Brain microvascular endothelial cell (primary cell): ENCODE data around the gene KCNMA1.

ENCODE experiments used
- DNase-seq: peaks from one replicate; pipeline ENCODE4 v3.0.0-alpha.2; 2020
- H3K27ac ChIP-seq: fragments of 250-450 bp; sonication (Bioruptor Pico); 2 replicates; pipeline ENCODE4 v1.5.1; 2020; ENCODE audit warnings: mild to moderate bottlenecking, moderate library complexity
- H3K27me3 ChIP-seq: fragments of 250-450 bp; sonication (Bioruptor Pico); replicated peaks from 2 replicates; pipeline ENCODE4 v1.5.1; 2020; ENCODE audit warnings: mild to moderate bottlenecking
- H3K36me3 ChIP-seq: fragments of 250-450 bp; sonication (Bioruptor Pico); replicated peaks from 2 replicates; pipeline ENCODE4 v1.5.1; 2020; ENCODE audit warnings: mild to moderate bottlenecking
- H3K4me3 ChIP-seq: 2 replicates; pipeline ENCODE4 v1.5.1; 2011; ENCODE audit warnings: low read depth, mild to moderate bottlenecking, control low read depth, low read length, moderate library complexity
- CTCF ChIP-seq: IDR thresholded peaks from 2 replicates; pipeline ENCODE4 v1.5.1; 2011; ENCODE audit warnings: low read depth, mild to moderate bottlenecking, moderate library complexity, low read length, control low read depth, inconsistent platforms; ENCODE audit errors: missing control alignments
- in situ Hi-C: cut with HindIII; loops from 2 replicates; pipeline ENCODE4 v1.10.0; 2017; ENCODE audit warnings: low sequenced_read_pairs, low pct_ligation_motif_present

The KCNMA1 gene

GRCh38 chr10:77320971-77321471, 316.6 kb downstream of the KCNMA1 start:
- no peaks in the 10 kb centered on the region for H3K27me3 ChIP-seq
- in situ Hi-C loops: no loop called here
- no peak for TF ChIP-seq CTCF
- no peak overlapping the region for H3K4me3 ChIP-seq
- DNase-seq: peak; percentile 68
- peak overlapping the region; percentile 67 for H3K27ac ChIP-seq
- no peaks in the 10 kb centered on the region for H3K36me3 ChIP-seq

DNA sequence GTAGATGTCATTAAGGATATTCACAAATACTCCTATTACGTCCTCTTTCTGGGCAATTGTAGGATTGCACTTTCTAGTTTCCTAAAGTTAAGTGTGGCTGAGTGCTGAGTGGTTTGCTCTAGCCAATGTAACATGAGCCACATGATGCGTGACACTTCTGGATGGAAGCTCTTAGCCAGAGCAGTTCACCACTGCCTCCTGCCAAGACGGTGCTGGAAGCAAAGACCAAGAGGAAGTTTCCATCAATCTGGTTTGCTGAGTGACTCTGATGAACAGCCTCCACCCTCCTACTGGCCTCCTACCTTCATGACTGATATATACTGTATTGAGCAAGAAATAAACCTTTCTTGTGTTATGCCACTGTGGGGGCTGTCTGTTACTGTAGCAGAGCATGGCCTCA, 318.1 kb downstream of the KCNMA1 start:
- TF ChIP-seq CTCF: no peak
- Histone ChIP-seq H3K27me3 (no peaks in the 10 kb centered on the region), H3K4me3 (no peak overlapping the region), H3K27ac (no peak overlapping the region), H3K36me3 (no peaks in the 10 kb centered on the region)
- peak; percentile 34 for DNase-seq
- in situ Hi-C loops: no loop called here

GRCh38 chr10:77318739-77319138, 318.9 kb downstream of the KCNMA1 start:
- no peak overlapping the region for H3K27ac ChIP-seq
- TF ChIP-seq CTCF: no peak
- H3K36me3 ChIP-seq: no peaks in the 10 kb centered on the region
- H3K27me3 ChIP-seq: no peaks in the 10 kb centered on the region
- no peak overlapping the region for H3K4me3 ChIP-seq
- no peak for DNase-seq
- in situ Hi-C loops: no loop called here

DNA sequence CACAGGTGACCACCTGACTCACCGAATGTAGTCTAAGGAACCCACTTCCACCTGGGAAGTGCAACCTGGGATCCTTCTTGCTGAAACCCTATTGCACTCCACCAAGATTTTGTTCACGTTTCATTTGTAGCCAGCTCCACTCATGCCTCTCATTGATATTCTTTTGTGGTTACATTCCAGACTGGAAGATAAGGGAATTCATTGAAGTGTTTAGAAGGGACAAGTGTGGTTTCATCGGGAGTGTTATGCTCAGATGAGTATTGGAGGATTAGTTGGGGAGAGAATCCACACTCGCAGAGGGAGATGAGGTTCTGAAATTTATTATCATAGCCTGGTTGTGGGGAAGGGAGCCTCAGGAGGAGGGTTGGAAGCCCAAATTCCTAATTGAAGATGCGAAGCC, 320.4 kb downstream of the KCNMA1 start:
- Histone ChIP-seq H3K27ac (no peak overlapping the region), H3K27me3 (no peaks in the 10 kb centered on the region), H3K4me3 (no peak overlapping the region), H3K36me3 (no peaks in the 10 kb centered on the region)
- no peak for TF ChIP-seq CTCF
- in situ Hi-C loops: no loop called here
- no peak for DNase-seq

GRCh38 chr10:77315496-77316129, 322.0 kb downstream of the KCNMA1 start:
- no peak for DNase-seq
- in situ Hi-C loops: no loop called here
- Histone ChIP-seq H3K27ac (no peak overlapping the region), H3K36me3 (no peaks in the 10 kb centered on the region), H3K4me3 (no peak overlapping the region), H3K27me3 (no peaks in the 10 kb centered on the region)
- TF ChIP-seq CTCF: no peak
